Measurements from ENCODE around the gene ATG101.

ATG101 gene

DNA sequence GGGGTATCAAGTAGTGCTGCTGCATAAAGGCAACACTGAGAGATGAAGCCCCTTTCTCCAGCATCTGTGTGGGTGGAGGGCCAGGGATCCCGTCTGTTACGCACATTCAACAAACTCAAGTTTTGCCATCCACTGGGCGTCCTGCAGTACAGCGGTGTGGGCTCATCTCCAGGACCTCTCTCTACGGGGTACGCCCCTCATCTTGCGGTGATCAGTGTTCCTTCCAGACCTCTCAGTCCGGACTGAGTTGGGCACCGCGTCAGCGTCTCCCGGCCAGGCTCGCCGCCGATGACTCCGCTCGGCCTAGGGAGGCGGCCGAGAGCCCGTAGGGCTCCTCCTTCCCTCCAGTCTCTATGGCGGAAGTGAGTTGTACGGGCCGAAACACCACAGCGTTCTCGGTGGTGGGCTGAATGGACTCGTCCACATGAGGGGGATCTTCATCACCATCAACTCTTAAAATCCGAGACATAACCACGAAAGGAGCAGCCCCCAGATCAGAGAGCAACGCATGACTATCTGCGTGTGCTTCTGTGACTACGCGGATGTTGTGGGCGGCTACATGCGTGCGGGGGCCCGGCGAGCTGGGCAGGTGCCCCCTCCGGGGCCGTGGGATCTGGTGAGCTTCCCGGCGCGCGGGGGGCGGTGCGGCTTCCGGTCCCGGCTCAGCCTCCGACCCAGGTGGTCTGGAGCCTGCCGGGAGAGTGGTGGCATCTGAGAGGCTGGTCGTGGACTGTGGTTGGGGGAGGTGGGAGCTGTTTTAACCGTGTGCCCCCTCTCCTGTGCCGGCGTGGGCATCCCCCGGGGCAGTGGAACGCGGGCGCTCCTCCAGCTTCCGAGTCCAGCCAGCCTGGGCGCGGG lies at the start of gene ATG101:
Gene ATG101 (plus strand): TSS at position 652 of the 858 bp plus-strand sequence. CDS start 3,673 bp downstream, outside the sequence.
- peak; percentile 93 for DNase-seq (ENCODE audit: low spot score)

DNA sequence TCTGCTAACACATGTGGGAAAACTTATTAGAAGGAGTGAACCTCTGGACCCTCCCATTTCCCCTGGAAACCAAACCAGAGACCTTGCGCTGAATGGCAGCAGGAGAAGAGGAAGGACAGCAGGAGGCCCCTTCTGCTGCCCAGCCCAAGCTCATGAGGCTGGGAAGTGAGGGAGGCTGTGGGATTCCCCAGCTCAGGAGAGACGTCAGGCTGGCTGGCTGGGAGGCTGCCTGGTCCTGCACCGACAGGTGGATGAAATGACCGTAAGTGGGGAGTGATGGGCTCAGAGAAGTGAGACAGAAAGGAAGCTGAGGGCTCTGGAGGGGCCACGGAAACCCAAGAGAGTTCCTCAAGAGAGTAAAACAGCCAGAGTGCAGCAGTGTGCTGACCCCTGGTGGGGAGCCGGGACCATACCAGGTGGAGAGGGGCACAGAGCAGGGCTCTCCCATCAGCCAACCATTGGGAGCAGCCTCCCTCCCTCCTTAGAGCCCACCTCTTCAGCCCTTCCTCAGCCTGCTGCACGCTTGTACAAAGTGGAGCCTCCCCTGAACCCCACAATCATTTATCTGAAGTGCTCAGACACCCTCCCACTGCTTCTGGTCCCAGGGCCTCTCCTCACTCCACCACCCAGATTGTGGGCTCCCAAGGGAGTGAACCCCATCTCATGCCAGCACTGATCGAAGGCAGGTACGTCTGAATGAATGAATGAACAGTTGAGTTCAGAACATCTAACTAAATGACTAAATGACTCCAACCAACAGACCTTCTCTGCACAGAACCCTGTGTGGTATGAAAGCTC lies 49.0 kb upstream of the ATG101 start:
- no peak for DNase-seq (ENCODE audit: low spot score)

GRCh38 chr12:52022841-52023181 lies 47.0 kb upstream of the ATG101 start:
- DNase-seq (ENCODE audit: low spot score): no peak

- DNase-seq (ENCODE audit: low spot score): peak; percentile 67
These were observed 46.4 kb upstream of the ATG101 start for GRCh38 chr12:52023182-52023975.

DNA sequence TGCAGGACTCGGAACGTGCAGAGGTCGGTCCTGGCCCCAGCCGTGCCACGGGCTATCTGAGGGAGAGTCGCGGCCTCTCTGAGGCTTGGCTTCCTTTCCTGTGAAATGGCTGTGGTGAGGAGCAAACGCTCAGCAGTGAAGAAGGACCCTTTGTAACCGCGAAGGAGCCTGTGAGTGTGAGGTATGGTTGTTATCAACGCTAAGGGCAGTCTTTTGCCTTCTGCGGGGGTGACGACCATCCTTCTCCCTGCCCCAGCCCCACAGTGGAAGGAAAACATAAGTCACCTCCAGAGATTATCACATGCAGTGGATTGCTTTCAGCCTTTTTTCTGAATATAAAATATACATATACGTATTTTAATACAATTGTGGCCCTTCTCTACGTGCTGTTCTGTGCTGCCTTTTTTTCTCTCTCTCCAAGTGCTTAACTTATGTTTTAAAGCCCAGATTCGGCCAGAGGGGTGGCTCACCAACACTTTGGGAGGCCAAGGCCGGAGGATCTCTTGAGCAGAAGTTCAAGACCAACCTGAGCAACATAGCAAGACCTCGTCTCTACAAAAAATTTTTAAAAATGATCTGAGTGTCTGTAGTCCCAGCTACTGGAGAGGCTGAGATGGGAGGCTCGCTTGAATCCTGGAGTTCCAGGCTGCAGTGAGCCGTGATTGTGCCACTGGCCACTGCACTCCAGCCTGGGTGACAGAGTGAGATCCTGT lies 45.6 kb upstream of the ATG101 start:
- no peak for DNase-seq (ENCODE audit: low spot score)

- no peak for DNase-seq (ENCODE audit: low spot score)
These were observed 44.9 kb upstream of the ATG101 start for GRCh38 chr12:52024845-52025230.

DNA sequence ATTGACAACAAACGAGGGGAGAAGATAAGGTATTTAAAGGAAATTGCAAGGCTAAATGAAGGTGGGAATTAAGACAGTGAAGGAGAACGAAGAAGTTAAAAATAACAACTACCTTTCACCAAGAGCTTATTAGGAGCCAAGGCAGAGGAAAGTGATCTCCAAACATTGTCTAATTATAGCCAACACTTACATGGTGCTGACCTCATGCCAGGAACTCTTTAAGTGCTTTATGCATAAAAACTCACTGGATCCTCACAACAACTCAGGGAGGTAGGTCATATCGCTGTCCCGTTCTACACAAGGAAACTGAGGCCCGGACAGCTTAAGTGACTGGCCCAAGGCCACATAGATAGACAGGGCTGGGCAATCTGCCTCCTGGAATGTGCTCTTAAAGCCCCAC lies 43.5 kb upstream of the ATG101 start:
- DNase-seq (ENCODE audit: low spot score): no peak

- no peak for DNase-seq (ENCODE audit: low spot score)
These were observed 42.5 kb upstream of the ATG101 start for GRCh38 chr12:52027085-52027843.

GRCh38 chr12:52029685-52030084 lies 40.1 kb upstream of the ATG101 start:
- no peak for DNase-seq (ENCODE audit: low spot score)

DNA sequence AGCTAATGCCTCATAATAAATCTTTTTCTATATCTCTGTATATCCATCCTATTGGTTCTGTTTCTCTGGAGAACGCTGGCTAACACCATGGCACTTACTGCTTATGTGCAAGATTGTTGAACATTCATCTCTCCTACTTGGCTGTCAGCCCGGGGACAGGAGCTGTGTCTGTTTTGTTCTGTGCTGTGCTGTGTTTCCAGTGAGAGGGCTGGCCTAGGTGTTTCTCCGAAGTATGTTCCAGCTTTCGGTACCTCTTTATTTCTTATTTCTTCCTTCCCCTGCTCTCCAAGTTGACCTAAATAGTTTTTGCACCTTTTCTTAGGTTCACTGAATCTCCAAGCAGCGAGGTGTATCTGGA lies 37.4 kb upstream of the ATG101 start:
- peak; percentile 73 for DNase-seq (ENCODE audit: low spot score)

- peak; percentile 97 for DNase-seq (ENCODE audit: low spot score)
These were observed 36.9 kb upstream of the ATG101 start for GRCh38 chr12:52032804-52033445.

DNA sequence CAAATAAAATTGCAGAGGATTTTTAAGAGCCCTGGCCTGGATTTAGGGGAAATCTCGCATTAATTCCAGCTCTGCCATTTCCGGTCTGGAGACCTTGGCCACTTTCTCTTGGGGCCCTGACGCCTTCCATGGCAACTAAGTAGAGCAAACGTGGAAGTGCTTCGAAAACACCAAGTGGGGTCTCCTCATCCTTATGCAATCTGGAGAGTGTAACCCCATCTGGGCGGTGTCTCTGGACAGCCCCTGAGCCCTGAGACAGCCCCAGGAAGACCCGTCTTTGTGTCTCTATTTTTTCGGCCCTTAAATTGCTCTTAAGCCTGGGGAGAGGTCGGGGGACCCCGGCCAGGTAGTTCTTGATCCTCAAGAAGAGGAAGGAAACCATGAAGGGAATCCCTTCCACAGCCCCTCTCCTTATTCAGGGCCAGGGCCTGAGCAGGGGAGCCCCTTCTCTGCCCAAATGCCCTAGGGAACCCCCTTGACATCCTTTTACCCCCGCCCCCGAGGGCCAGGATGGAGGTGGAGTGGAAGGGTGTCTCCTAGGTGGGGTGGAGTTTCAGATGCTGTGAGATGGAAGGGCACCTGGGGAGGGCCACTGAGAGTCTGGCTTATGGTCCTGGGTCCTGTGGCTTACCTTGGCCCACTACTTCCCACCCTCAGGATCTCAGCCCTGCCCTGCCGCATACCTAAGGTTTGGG lies 36.2 kb upstream of the ATG101 start:
- no peak for DNase-seq (ENCODE audit: low spot score)

GRCh38 chr12:52035190-52035589 lies 34.6 kb upstream of the ATG101 start:
- DNase-seq (ENCODE audit: low spot score): no peak

- no peak for DNase-seq (ENCODE audit: low spot score)
These were observed 33.9 kb upstream of the ATG101 start for GRCh38 chr12:52035926-52036325.

DNA sequence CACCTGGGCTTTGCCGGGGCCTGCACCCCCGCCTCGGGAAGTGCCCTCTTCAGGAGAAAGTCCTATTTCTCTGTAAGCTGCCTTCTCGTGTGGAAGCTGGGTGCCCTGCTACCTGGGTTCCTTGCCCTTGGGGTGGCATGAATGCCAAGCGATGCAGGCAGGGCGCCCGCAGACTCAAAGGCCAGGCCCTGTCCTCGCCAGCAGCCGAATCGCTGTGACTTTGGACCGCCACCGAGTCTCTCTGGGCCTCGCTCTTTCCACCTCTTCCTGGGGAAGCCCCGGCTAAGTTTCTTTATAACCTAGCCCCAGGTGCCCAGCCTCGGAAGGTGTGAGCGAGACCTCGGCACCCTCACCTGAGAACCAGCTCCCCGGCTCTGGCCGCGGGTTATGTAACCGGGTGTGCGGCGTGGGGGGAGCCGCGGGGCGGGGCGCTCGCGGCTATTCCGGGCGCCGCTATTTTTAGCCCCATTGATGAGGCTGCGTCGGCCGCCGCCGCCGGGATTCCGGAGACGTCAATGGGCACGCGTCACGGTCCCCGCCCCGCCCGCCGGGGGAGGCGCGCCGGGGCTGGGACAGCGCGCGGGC lies 33.1 kb upstream of the ATG101 start:
- DNase-seq (ENCODE audit: low spot score): peak; percentile 77

DNA sequence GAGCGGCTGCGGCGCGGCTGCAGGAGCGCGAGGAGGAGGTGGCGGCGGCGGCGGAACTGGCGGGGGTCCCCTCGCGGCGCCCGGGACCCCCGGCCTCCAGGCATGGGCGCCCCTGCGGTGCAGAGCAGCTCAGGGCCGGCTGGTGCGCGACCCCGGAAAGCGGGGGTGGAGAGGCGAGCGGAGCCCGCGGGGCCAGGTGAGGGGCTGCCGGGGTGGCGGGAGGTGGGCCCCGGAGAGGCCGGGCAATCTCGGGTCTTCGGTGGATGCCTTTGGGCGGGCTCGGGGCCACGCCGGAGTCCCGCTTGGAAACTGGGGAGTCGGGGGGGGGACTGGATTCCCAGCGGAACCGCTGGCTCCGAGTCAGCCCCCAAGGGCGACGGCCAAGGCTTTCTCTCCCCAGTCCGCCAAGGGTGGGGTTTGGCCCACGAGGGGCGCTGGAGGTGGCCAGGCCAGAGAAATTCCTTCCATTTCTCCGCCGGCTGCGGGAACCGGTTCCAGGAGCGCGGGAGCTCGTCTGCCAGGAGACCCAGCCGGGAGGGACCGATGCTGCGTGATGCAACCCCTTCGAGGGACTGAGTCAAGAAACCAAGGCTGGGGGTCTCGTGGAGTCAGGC lies 32.4 kb upstream of the ATG101 start:
- no peak for DNase-seq (ENCODE audit: low spot score)

- DNase-seq (ENCODE audit: low spot score): no peak
These were observed 31.3 kb upstream of the ATG101 start for GRCh38 chr12:52038447-52038846.

DNA sequence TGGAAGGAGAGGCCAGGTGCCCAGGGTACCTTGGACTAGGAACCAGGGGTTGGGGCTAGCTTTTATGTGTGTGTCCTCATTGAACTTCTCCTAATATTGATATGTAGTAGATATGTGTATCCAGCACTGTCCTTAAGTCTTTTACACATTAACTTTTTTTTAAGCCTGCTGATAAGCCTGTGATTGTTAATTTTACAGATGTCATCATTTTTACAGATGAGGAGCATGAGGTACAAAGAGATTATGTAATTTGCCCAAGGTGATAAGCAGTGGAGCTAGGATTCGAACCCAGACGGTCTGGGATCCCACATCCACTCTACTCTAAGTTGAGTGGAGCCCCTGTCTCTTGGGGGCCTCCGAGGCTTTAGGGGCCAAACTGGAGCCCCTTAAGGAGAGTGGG lies 28.7 kb upstream of the ATG101 start:
- no peak for DNase-seq (ENCODE audit: low spot score)

DNA sequence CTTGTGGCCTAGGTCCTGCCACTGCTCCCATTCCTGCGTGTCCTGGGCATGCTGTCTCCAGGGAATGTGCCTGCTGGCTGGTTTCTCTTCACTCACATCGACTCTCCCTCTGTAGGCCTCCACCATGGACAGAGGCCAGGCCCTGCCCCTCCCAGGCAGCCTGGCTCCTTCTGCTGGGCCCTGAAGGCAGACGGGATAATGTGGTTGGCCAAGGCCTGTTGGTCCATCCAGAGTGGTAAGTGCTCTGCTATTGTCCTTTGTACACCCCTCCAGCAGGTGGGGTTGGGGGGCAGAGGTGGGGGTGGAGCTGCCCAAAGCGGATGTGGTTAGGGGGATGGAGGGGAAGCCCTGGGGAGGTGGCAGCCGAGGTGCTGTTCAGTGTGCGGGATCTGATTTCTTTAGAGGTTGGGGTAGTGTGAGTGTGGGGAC lies 28.1 kb upstream of the ATG101 start:
- no peak for DNase-seq (ENCODE audit: low spot score)

Measured in globus pallidus (tissue), 1 donor.